Sigmoid colon (tissue), 7 donors: ENCODE data around the gene RHBDD3. TPM values are rescaled to one million over a fixed set of nuclear protein-coding genes. Genes with fewer than 3 reads are reported as not detected.

ENCODE experiments used
- DNase-seq: peaks from one replicate; pipeline ENCODE4 v3.0.0-alpha.2; 2019
- H3K27ac ChIP-seq, 4 donors: fragments of 200-600 bp; sonication (generic); one replicate each; pipeline ENCODE4 v1.5.1; 2016 to 2019; ENCODE audit warnings: mild to moderate bottlenecking in 1 of 4
- H3K27me3 ChIP-seq, 3 donors: fragments of 200-600 bp; sonication (generic); one replicate each; pipeline ENCODE4 v1.5.1; 2019; ENCODE audit warnings: mild to moderate bottlenecking in 1 of 3
- H3K36me3 ChIP-seq, 4 donors: fragments of 200-600 bp; sonication (generic); one replicate each; pipeline ENCODE4 v1.5.1; 2016 to 2019
- H3K4me1 ChIP-seq, 4 donors: fragments of 200-600 bp; sonication (generic); one replicate each; pipeline ENCODE4 v1.5.1; 2017 to 2019
- H3K4me3 ChIP-seq, 4 donors: fragments of 200-600 bp; sonication (generic); one replicate each; pipeline ENCODE4 v1.5.1; 2017 to 2019; ENCODE audit warnings: mild to moderate bottlenecking in 2 of 4, moderate library complexity in 1 of 4
- H3K9me3 ChIP-seq, 4 donors: fragments of 200-600 bp in 3 of 4; sonication (generic) in 3 of 4; one replicate each; pipeline versions ENCODE4 v1.5.1 to v1.6.1; 2013 to 2019
- CTCF ChIP-seq, 4 experiments: fragments of 450-650 bp in 3 of 4; fragments of 200-600 bp in 1 of 4; IDR thresholded peaks; one replicate each; pipeline ENCODE4 v1.5.1; 2016 to 2019; ENCODE audit warnings: antibody characterized with exemption in 4 of 4, mild to moderate bottlenecking in 3 of 4, moderate library complexity in 2 of 4
- EP300 ChIP-seq, 4 donors: sonication (generic); formaldehyde crosslinking; IDR thresholded peaks; one replicate each; pipeline ENCODE4 v1.6.1; 2017; ENCODE audit warnings: antibody characterized with exemption in 4 of 4
- POLR2A ChIP-seq, 2 donors: fragments of 450-650 bp; IDR thresholded peaks; one replicate each; pipeline ENCODE4 v1.6.1; 2016; ENCODE audit warnings: antibody characterized with exemption in 2 of 2, mild to moderate bottlenecking in 2 of 2, moderate library complexity in 2 of 2
- POLR2AphosphoS5 ChIP-seq, 4 donors: sonication (generic); formaldehyde crosslinking; IDR thresholded peaks; one replicate each; pipeline ENCODE4 v1.6.1; 2017; ENCODE audit warnings: antibody characterized with exemption in 4 of 4
- WGBS, 2 donors: extraction: QIAGEN DNeasy Blood & Tissue Kit; methylation state at CpG; one replicate each; pipeline ENCODE4 v1.1.7; 2013; 5-methylcytosine and 5-hydroxymethylcytosine counted together
- intact Hi-C: fragments of 100-400 bp; cut with DNase I; formaldehyde crosslinking; loops from one replicate; pipeline ENCODE4 v1.15.1; 2023
- polyA plus RNA-seq, 3 donors: library from polyadenylated mRNA; stranded (reverse); fragments of 200-250 nt; gene quantifications; one replicate each; pipeline ENCODE4 v1.2.3, GENCODE V29; 2013
- total RNA-seq, 4 donors: library from RNA; depleted of rRNA; stranded (reverse); fragments of >200 nt; gene quantifications; one replicate each; pipeline ENCODE4 v1.1.0, GENCODE V29; 2016
- donor health status: healthy with polysubstance abuse.
- donor health status: Bipolar disorder and iron deficiency.
- donor health status: healthy.

Gene RHBDD3
- total and polyA plus RNA-seq, 7 donors = 5.4 to 40.7 (median 16.4) TPM

- DNase-seq = no peak
- peaks cover 0 to 15% (median 8%) of the 10 kb centered on the region in 4 donors for H3K4me1 ChIP-seq
- H3K27ac ChIP-seq = no peak overlapping the region
- intact Hi-C loops = no loop called here
- no peaks in the 10 kb centered on the region for H3K9me3 ChIP-seq
- H3K27me3 ChIP-seq = no peaks in the 10 kb centered on the region
- peaks cover 49 to 82% (median 70%) of the 10 kb centered on the region in 4 donors for H3K36me3 ChIP-seq
- H3K4me3 ChIP-seq = no peak overlapping the region
- 84% methylated on average over 8 of the region's 8 CpGs for WGBS, 2 donors
- no peak for TF ChIP-seq CTCF (IDR thresholded peaks at IDR 0.05)
- no peak for TF ChIP-seq POLR2A (IDR thresholded peaks at IDR 0.05)
- TF ChIP-seq POLR2AphosphoS5 (IDR thresholded peaks at IDR 0.05) = no peak
- no peak for TF ChIP-seq EP300 (IDR thresholded peaks at IDR 0.05)
These were observed 30.9 kb upstream of the RHBDD3 start for GRCh38 chr22:29298641-29299040.

GRCh38 chr22:29292379-29292778 is 24.6 kb upstream of the RHBDD3 start:
- H3K36me3 ChIP-seq = peaks cover 37 to 100% (median 87%) of the 10 kb centered on the region in 4 donors
- no peak for DNase-seq
- H3K4me1 ChIP-seq = peaks cover 0 to 16% (median 6%) of the 10 kb centered on the region in 4 donors
- H3K4me3 ChIP-seq = no peak overlapping the region
- TF ChIP-seq POLR2AphosphoS5 (IDR thresholded peaks at IDR 0.05) (no peak), EP300 (IDR thresholded peaks at IDR 0.05) (no peak), CTCF (IDR thresholded peaks at IDR 0.05) (no peak), POLR2A (IDR thresholded peaks at IDR 0.05) (no peak)
- H3K27ac ChIP-seq = no peak overlapping the region
- no peaks in the 10 kb centered on the region for H3K27me3 ChIP-seq
- no peaks in the 10 kb centered on the region for H3K9me3 ChIP-seq
- intact Hi-C loops = no loop called here

- intact Hi-C loops = no loop called here
- WGBS, 2 donors = 84% methylated on average over 7 of the region's 7 CpGs
These were observed 23.4 kb upstream of the RHBDD3 start for GRCh38 chr22:29291215-29291614.

GRCh38 chr22:29290061-29290460 is 22.3 kb upstream of the RHBDD3 start:
- H3K36me3 ChIP-seq = peaks cover 24 to 100% (median 82%) of the 10 kb centered on the region in 4 donors
- no peak overlapping the region for H3K4me3 ChIP-seq
- H3K27me3 ChIP-seq = no peaks in the 10 kb centered on the region
- TF ChIP-seq EP300 (IDR thresholded peaks at IDR 0.05) (no peak), CTCF (IDR thresholded peaks at IDR 0.05) (no peak), POLR2A (IDR thresholded peaks at IDR 0.05) (no peak), POLR2AphosphoS5 (IDR thresholded peaks at IDR 0.05) (no peak)
- DNase-seq = no peak
- intact Hi-C loops = no loop called here
- 67 to 77% methylated on average over 5 of the region's 5 CpGs for WGBS, 2 donors
- peaks cover 0 to 16% (median 6%) of the 10 kb centered on the region in 4 donors for H3K4me1 ChIP-seq
- H3K9me3 ChIP-seq = no peaks in the 10 kb centered on the region
- H3K27ac ChIP-seq = no peak overlapping the region

More at GRCh38 chr22:29291215-29291614, 23.4 kb upstream of the RHBDD3 start:
- no peak overlapping the region for H3K4me3 ChIP-seq
- TF ChIP-seq CTCF (IDR thresholded peaks at IDR 0.05) (no peak), POLR2A (IDR thresholded peaks at IDR 0.05) (no peak), POLR2AphosphoS5 (IDR thresholded peaks at IDR 0.05) (no peak), EP300 (IDR thresholded peaks at IDR 0.05) (no peak)
- DNase-seq = no peak
- H3K27me3 ChIP-seq = no peaks in the 10 kb centered on the region
- no peaks in the 10 kb centered on the region for H3K9me3 ChIP-seq
- no peak overlapping the region for H3K27ac ChIP-seq
- H3K4me1 ChIP-seq = peaks cover 0 to 16% (median 6%) of the 10 kb centered on the region in 4 donors
- peaks cover 34 to 100% (median 85%) of the 10 kb centered on the region in 4 donors for H3K36me3 ChIP-seq

GRCh38 chr22:29288837-29289236 is 21.1 kb upstream of the RHBDD3 start:
- intact Hi-C loops = no loop called here
- TF ChIP-seq EP300 (IDR thresholded peaks at IDR 0.05) (no peak), POLR2A (IDR thresholded peaks at IDR 0.05) (no peak), CTCF (IDR thresholded peaks at IDR 0.05) (no peak)
- H3K36me3 ChIP-seq = peaks cover 30 to 100% (median 83%) of the 10 kb centered on the region in 4 donors
- no peak overlapping the region for H3K27ac ChIP-seq
- DNase-seq = no peak
- H3K9me3 ChIP-seq = no peaks in the 10 kb centered on the region
- no peaks in the 10 kb centered on the region for H3K27me3 ChIP-seq
- peaks cover 0 to 16% (median 6%) of the 10 kb centered on the region in 4 donors for H3K4me1 ChIP-seq
- 54 to 57% methylated on average over 2 of the region's 2 CpGs for WGBS, 2 donors
- H3K4me3 ChIP-seq = no peak overlapping the region
